HG02973 (cell line): ENCODE results near the gene HNRNPL.
"Not testable (repeated sequence)": the region's sequence is repeated elsewhere in the genome, so short reads cannot be mapped to it uniquely, and the experiment has no call there.

Source experiments
- ATAC-seq: cut with Tn5 transposase; IDR thresholded peaks from one replicate; pipeline ENCODE4 v1.9.1; 2021; ENCODE audit warnings: moderate library complexity; ENCODE audit not compliant: unreplicated experiment

The HNRNPL gene

GRCh38 chr19:38831142-38831605 lies 18.6 kb downstream of the HNRNPL start:
- ATAC-seq: peak; percentile 43

- ATAC-seq: no peak
These were observed 19.6 kb downstream of the HNRNPL start for GRCh38 chr19:38830039-38830733.

- not testable (repeated sequence) for ATAC-seq
These were observed 20.6 kb downstream of the HNRNPL start for GRCh38 chr19:38829203-38829602.

GRCh38 chr19:38826856-38827551 lies 22.8 kb downstream of the HNRNPL start:
- ATAC-seq: no peak

- not testable (repeated sequence) for ATAC-seq
These were observed 23.9 kb downstream of the HNRNPL start for GRCh38 chr19:38825936-38826335.

- not testable (repeated sequence) for ATAC-seq
These were observed 28.5 kb downstream of the HNRNPL start for GRCh38 chr19:38821230-38821825.

- ATAC-seq: no peak
These were observed 30.4 kb downstream of the HNRNPL start for GRCh38 chr19:38819231-38819920.

- no peak for ATAC-seq
These were observed 32.7 kb downstream of the HNRNPL start for GRCh38 chr19:38817081-38817480.

- ATAC-seq: no peak
These were observed 33.5 kb downstream of the HNRNPL start for GRCh38 chr19:38816131-38816750.

GRCh38 chr19:38815059-38816001 lies 34.5 kb downstream of the HNRNPL start:
- ATAC-seq: no peak

- ATAC-seq: not testable (repeated sequence)
These were observed 35.9 kb downstream of the HNRNPL start for GRCh38 chr19:38813932-38814331.

- no peak for ATAC-seq
These were observed 36.5 kb downstream of the HNRNPL start for GRCh38 chr19:38813323-38813722.

- no peak for ATAC-seq
These were observed 36.9 kb downstream of the HNRNPL start, which contains the start of gene LGALS4 for GRCh38 chr19:38812841-38813320. LGALS4 (minus strand) TSS chr19:38812945; CDS start chr19:38812886, 59 bp downstream.

GRCh38 chr19:38812009-38812840 lies 37.6 kb downstream of the HNRNPL start:
- ATAC-seq: no peak

GRCh38 chr19:38809592-38810252 lies 40.1 kb downstream of the HNRNPL start:
- no peak for ATAC-seq

GRCh38 chr19:38808741-38809140 lies 41.0 kb downstream of the HNRNPL start:
- ATAC-seq: no peak

GRCh38 chr19:38807374-38808098 lies 42.2 kb downstream of the HNRNPL start:
- ATAC-seq: not testable (repeated sequence)
